Endothelial cell of umbilical vein (primary cell): ENCODE results near the gene LMLN. TPM values are rescaled to one million over a fixed set of nuclear protein-coding genes. Genes with fewer than 3 reads are reported as not detected.

Source experiments
- BruUV-seq: library from RNA; stranded (reverse); fragments of 400-500 nt; replicated peaks from 2 replicates; lab custom pipeline; 2021; lab: Mats Ljungman, UMichigan
- CTCF ChIA-PET: fragments of 300-600, 350-600 bp; sonication (Branson Sonifier 250); formaldehyde crosslinking; loops from one replicate; lab custom pipeline; 2021; ENCODE audit warnings: antibody characterized with exemption, inconsistent platforms; lab: Charles Lee
- POLR2A ChIA-PET: fragments of 300-600, 350-600 bp; sonication (Branson Sonifier 250); formaldehyde crosslinking; loops from one replicate; lab custom pipeline; 2021; ENCODE audit warnings: antibody characterized with exemption, inconsistent platforms; lab: Charles Lee
- DNase-seq: peaks from one replicate; pipeline ENCODE4 v3.0.0-alpha.2; 2011; ENCODE audit warnings: low read depth, low spot score
- FAIRE-seq: peaks from 2 replicates; lab custom pipeline; 2011; peaks lifted over from hg19 to GRCh38; lab: Jason Lieb, UNC
- H2AFZ ChIP-seq: 2 replicates; pipeline ENCODE4 v1.6.0; 2012; ENCODE audit warnings: low read depth, low read length, control low read depth, inconsistent platforms
- H3K27ac ChIP-seq: 2 replicates; pipeline ENCODE4 v1.5.1; 2011; ENCODE audit warnings: low read depth, mild to moderate bottlenecking, control low read depth, low read length, moderate library complexity; ENCODE audit not compliant: insufficient read depth
- H3K27me3 ChIP-seq, 2 experiments: 2 replicates each; pipeline versions ENCODE4 v1.6.0 to v1.6.1; 2011; ENCODE audit warnings: low read length in 2 of 2, mixed read lengths in 1 of 2; ENCODE audit not compliant: control insufficient read depth in 2 of 2, insufficient read depth in 2 of 2
- H3K36me3 ChIP-seq, 2 experiments: 2 replicates in 1 of 2; 3 replicates in 1 of 2; pipeline ENCODE4 v1.5.1; 2011; ENCODE audit warnings: low read length in 2 of 2, mild to moderate bottlenecking in 1 of 2, moderate library complexity in 1 of 2; ENCODE audit not compliant: control insufficient read depth in 2 of 2, insufficient read depth in 2 of 2; ENCODE audit errors: extremely low read depth in 1 of 2
- H3K4me1 ChIP-seq: 3 replicates; pipeline ENCODE4 v1.5.1; 2011; ENCODE audit warnings: mild to moderate bottlenecking, low read length; ENCODE audit not compliant: control insufficient read depth, insufficient read depth; ENCODE audit errors: extremely low read depth
- H3K4me2 ChIP-seq: 2 replicates; pipeline ENCODE4 v1.6.1; 2011; ENCODE audit warnings: low read length, control low read depth, mixed read lengths; ENCODE audit not compliant: insufficient read depth
- H3K4me3 ChIP-seq, 3 experiments: fragments of 200-600 bp in 1 of 3; sonication (generic), shearing (Covaris generic) in 1 of 3; replicated peaks in 1 of 3; 2 replicates each; pipeline ENCODE4 v1.5.1; 2011 to 2016; ENCODE audit warnings: control low read depth in 3 of 3, low read length in 3 of 3, mild to moderate bottlenecking in 2 of 3, inconsistent platforms in 1 of 3, low read depth in 1 of 3, moderate library complexity in 1 of 3; ENCODE audit not compliant: insufficient read depth in 1 of 3
- H3K79me2 ChIP-seq: 2 replicates; pipeline ENCODE4 v1.6.0; 2012; ENCODE audit warnings: low read length, inconsistent platforms; ENCODE audit not compliant: control insufficient read depth, insufficient read depth
- H3K9ac ChIP-seq: replicated peaks from 2 replicates; pipeline ENCODE3; 2011; ENCODE audit warnings: low read length, control low read depth; ENCODE audit not compliant: insufficient read depth; ENCODE audit errors: extremely low read depth
- H3K9me1 ChIP-seq: replicated peaks from 3 replicates; pipeline ENCODE4 v1.6.0; 2011; ENCODE audit warnings: mild to moderate bottlenecking, low read length; ENCODE audit not compliant: control insufficient read depth, insufficient read depth; ENCODE audit errors: extremely low read depth
- H3K9me3 ChIP-seq: replicated peaks from 2 replicates; pipeline ENCODE4 v1.5.1; 2012; ENCODE audit warnings: low read length, inconsistent platforms; ENCODE audit not compliant: control insufficient read depth, insufficient read depth
- H4K20me1 ChIP-seq: replicated peaks from 2 replicates; pipeline ENCODE3; 2011; ENCODE audit warnings: mild to moderate bottlenecking, low read length; ENCODE audit not compliant: control insufficient read depth, insufficient read depth; ENCODE audit errors: extremely low read depth
- CTCF ChIP-seq, 2 donors: IDR thresholded peaks; 1 replicate in 1 of 2; 2 replicates in 1 of 2; pipeline ENCODE4 v1.5.1; 2011; ENCODE audit warnings: low read length in 2 of 2, mild to moderate bottlenecking in 2 of 2, moderate library complexity in 2 of 2, control low read depth in 1 of 2, inconsistent platforms in 1 of 2, low read depth in 1 of 2; ENCODE audit not compliant: insufficient read depth in 1 of 2; ENCODE audit errors: extremely low read depth in 1 of 2
- EZH2 ChIP-seq: IDR thresholded peaks from 2 replicates; pipeline ENCODE4 v1.6.1; 2012; ENCODE audit warnings: borderline replicate concordance, low read depth, mild to moderate bottlenecking, moderate library complexity, low read length, inconsistent platforms; ENCODE audit not compliant: severe bottlenecking
- FOS ChIP-seq: IDR thresholded peaks from 2 replicates; pipeline ENCODE4 v1.6.1; 2011; ENCODE audit warnings: mild to moderate bottlenecking, low read length, moderate library complexity, borderline replicate concordance; ENCODE audit not compliant: insufficient read depth
- GATA2 ChIP-seq: IDR thresholded peaks from 2 replicates; pipeline ENCODE4 v1.7.0; 2011; ENCODE audit warnings: low read depth, mild to moderate bottlenecking, moderate library complexity, mixed read lengths, low read length; ENCODE audit not compliant: insufficient read length, insufficient read depth
- JUN ChIP-seq: IDR thresholded peaks from 2 replicates; pipeline ENCODE4 v1.6.1; 2011; ENCODE audit warnings: borderline replicate concordance, low read depth; ENCODE audit not compliant: insufficient read length, insufficient read depth
- MAX ChIP-seq: IDR thresholded peaks from 2 replicates; pipeline ENCODE4 v1.6.1; 2011; ENCODE audit not compliant: insufficient read depth, insufficient read length
- MYC ChIP-seq: IDR thresholded peaks from one replicate; pipeline ENCODE4 v1.6.1; 2011; ENCODE audit warnings: mild to moderate bottlenecking, low read depth, low read length
- POLR2A ChIP-seq: IDR thresholded peaks from 2 replicates; pipeline ENCODE4 v1.6.1; 2012; ENCODE audit warnings: low read depth, mild to moderate bottlenecking, control low read depth, low read length
- POLR2AphosphoS5 ChIP-seq: IDR thresholded peaks from 2 replicates; pipeline ENCODE4 v1.6.1; 2012; ENCODE audit warnings: low read depth, mild to moderate bottlenecking, control low read depth, low read length, moderate library complexity; ENCODE audit not compliant: insufficient read depth
- dilution Hi-C: fragments of 300-500 bp; cut with MboI; formaldehyde crosslinking; loops from one replicate; pipeline ENCODE4 v1.15.0; 2019; ENCODE audit warnings: low sequenced_read_pairs; ENCODE audit not compliant: extremely low pct_ligation_motif_present
- intact Hi-C: fragments of 100-400 bp; cut with micrococcal nuclease; formaldehyde crosslinking; loops from one replicate; pipeline ENCODE4 v1.10.0; 2022
- polyA plus RNA-seq, 4 experiments: library from polyadenylated mRNA; depleted of rRNA in 3 of 4; stranded (reverse) in 3 of 4; unstranded in 1 of 4; fragments of >200 nt; gene quantifications; 2 replicates each; pipeline versions ENCODE4 v1.2.1 to v1.2.3, GENCODE V29; 2011 to 2012; ENCODE audit warnings: missing spikeins in 1 of 4
- total RNA-seq: library from RNA; stranded (reverse); gene quantifications from 2 replicates; pipeline ENCODE4 v1.2.3, GENCODE V29; 2021

The LMLN gene
- total and polyA plus RNA-seq, 2 donors (not counting 3 experiments of a cell fraction or from before 2014, with no cell fraction given), result 4.8 to 6.5 TPM

- intact Hi-C loops, result no loop called here
- no peaks in the 10 kb centered on the region for H3K79me2 ChIP-seq
- dilution Hi-C loops, result no loop called here
- H3K36me3 ChIP-seq, result no peaks in the 10 kb centered on the region
- no peak overlapping the region for H3K27ac ChIP-seq
- TF ChIP-seq CTCF (IDR thresholded peaks at IDR 0.05; ENCODE audit: extremely low read depth in 1 of 2, insufficient read depth in 1 of 2, low read depth in 1 of 2, low read length in 2 of 2) (no peak), GATA2 (no peak), POLR2A (no peak), FOS (no peak), MAX (no peak), EZH2 (no peak), POLR2AphosphoS5 (no peak), MYC (no peak), JUN (no peak)
- H4K20me1 ChIP-seq, result no peaks in the 10 kb centered on the region
- H3K9ac ChIP-seq, result no peak overlapping the region
- H2AFZ ChIP-seq, result no peak overlapping the region
- no peak for FAIRE-seq
- H3K4me2 ChIP-seq, result no peak overlapping the region
- H3K9me3 ChIP-seq, result no peaks in the 10 kb centered on the region
- no peak overlapping the region for H3K4me3 ChIP-seq
- ChIA-PET POLR2A (no interaction called here), CTCF (interaction anchor here (0.9 to 1.7 kb wide), 2 partner anchors 10 to 15 kb away, joined by 4 read pairs; no protein-coding TSS in a partner anchor)
- no TSS peak for BruUV-seq
- no peak for DNase-seq
- no peaks in the 10 kb centered on the region for H3K9me1 ChIP-seq
- no peaks in the 10 kb centered on the region for H3K27me3 ChIP-seq
- no peaks in the 10 kb centered on the region for H3K4me1 ChIP-seq
These were observed 58.4 kb downstream of the LMLN start for GRCh38 chr3:198018416-198018815.
